Thymus (tissue), 11 donors: Measurements from ENCODE around the gene JAG2. TPM values are rescaled to one million over a fixed set of nuclear protein-coding genes. Genes with fewer than 3 reads are reported as not detected.

Experiments used
- DNase-seq, 9 donors: peaks; one replicate each; pipeline ENCODE4 v3.0.0-alpha.2; 2013; ENCODE audit warnings: low spot score in 9 of 9, low read depth in 6 of 9, missing footprints in 1 of 9
- H3K27ac ChIP-seq, 2 donors: one replicate each; pipeline ENCODE4 v1.5.1; 2013; ENCODE audit warnings: control low read depth in 1 of 2, low read depth in 1 of 2, low read length in 1 of 2, mild to moderate bottlenecking in 1 of 2, moderate library complexity in 1 of 2
- H3K27me3 ChIP-seq, 2 donors: one replicate each; pipeline ENCODE4 v1.5.1; 2013; ENCODE audit warnings: low read length in 1 of 2; ENCODE audit not compliant: control insufficient read depth in 2 of 2, insufficient read depth in 1 of 2
- H3K36me3 ChIP-seq, 2 donors: one replicate each; pipeline ENCODE4 v1.5.1; 2013; ENCODE audit warnings: low read length in 1 of 2, mild to moderate bottlenecking in 1 of 2, moderate library complexity in 1 of 2; ENCODE audit not compliant: control insufficient read depth in 2 of 2, insufficient read depth in 2 of 2
- H3K4me1 ChIP-seq, 2 donors: one replicate each; pipeline ENCODE4 v1.5.1; 2013; ENCODE audit warnings: low read length in 2 of 2; ENCODE audit not compliant: control insufficient read depth in 2 of 2, insufficient read depth in 2 of 2
- H3K4me3 ChIP-seq, 2 donors: one replicate each; pipeline ENCODE4 v1.5.1; 2013; ENCODE audit warnings: low read length in 2 of 2, control low read depth in 1 of 2, mild to moderate bottlenecking in 1 of 2
- H3K9me3 ChIP-seq, 2 donors: one replicate each; pipeline ENCODE4 v1.5.1; 2013; ENCODE audit warnings: low read length in 1 of 2, mild to moderate bottlenecking in 1 of 2; ENCODE audit not compliant: control insufficient read depth in 2 of 2, insufficient read depth in 1 of 2
- WGBS: extraction: QIAGEN DNeasy Blood & Tissue Kit; methylation state at CpG from one replicate; pipeline ENCODE4 v1.1.7; 2013; 5-methylcytosine and 5-hydroxymethylcytosine counted together
- polyA plus RNA-seq: library from polyadenylated mRNA; stranded (reverse); fragments of 200-250 nt; gene quantifications from one replicate; pipeline ENCODE4 v1.2.3, GENCODE V29; 2013
- total RNA-seq: library from RNA; stranded (reverse); fragments of 120-200 nt; gene quantifications from one replicate; pipeline ENCODE4 v1.2.4, GENCODE V29; 2013
- donor health status: healthy.

Gene JAG2
- total and polyA plus RNA-seq, 2 donors = 8.8 to 40.8 TPM

DNA sequence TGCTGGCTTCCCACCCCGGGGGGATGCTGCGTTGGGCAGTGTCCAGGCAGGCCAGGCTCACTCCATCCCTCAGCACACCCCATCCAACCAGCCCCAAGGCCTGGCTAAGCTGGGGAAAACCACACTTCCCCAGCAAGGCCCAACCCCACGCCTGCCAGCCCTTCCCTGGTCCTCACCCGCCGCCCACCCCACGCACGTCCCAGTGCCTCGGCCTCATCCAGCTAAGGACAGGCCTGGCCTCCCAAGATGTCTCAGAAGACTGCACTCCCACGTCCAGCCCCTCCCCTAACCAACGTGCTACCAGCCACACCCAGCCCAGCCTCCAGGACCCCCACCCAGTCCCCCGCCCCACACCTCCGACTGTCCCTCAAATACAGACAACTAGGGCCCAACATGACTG, 9.8 kb downstream of the JAG2 start:
- Histone ChIP-seq H3K4me1 (peaks cover 0 to 2% of the 10 kb centered on the region in 2 donors), H3K36me3 (no peaks in the 10 kb centered on the region), H3K27ac (no peak overlapping the region), H3K9me3 (no peaks in the 10 kb centered on the region), H3K27me3 (peaks cover 0 to 3% of the 10 kb centered on the region in 2 donors), H3K4me3 (no peak overlapping the region)
- WGBS = 93% methylated on average over 12 of the region's 12 CpGs
- no peak for DNase-seq

DNA sequence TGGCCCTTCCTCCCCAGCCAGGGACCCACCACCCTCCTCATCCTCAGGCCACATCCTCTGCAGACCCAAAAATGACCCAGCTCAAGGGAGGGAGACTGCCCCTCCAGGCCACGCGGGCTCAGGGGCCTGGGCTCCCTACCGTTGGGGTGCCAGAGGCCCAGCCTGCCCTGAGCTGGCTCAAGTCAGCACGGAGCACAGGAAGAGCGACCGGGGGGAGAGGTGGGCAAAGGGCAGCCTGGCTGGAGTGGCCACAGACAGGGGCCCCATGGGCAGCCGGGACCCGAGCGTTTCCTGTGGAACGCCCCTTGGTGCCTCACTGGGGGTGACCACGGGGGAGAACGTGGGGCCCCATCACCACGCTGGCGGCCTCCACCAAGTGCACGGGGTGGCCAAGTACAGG, 10.7 kb downstream of the JAG2 start:
- H3K27ac ChIP-seq = no peak overlapping the region
- H3K9me3 ChIP-seq = no peaks in the 10 kb centered on the region
- no peaks in the 10 kb centered on the region for H3K36me3 ChIP-seq
- WGBS = 91% methylated on average over 15 of the region's 15 CpGs
- H3K27me3 ChIP-seq = peaks cover 0 to 3% of the 10 kb centered on the region in 2 donors
- no peak overlapping the region for H3K4me3 ChIP-seq
- DNase-seq = no peak
- H3K4me1 ChIP-seq = peaks cover 0 to 2% of the 10 kb centered on the region in 2 donors

DNA sequence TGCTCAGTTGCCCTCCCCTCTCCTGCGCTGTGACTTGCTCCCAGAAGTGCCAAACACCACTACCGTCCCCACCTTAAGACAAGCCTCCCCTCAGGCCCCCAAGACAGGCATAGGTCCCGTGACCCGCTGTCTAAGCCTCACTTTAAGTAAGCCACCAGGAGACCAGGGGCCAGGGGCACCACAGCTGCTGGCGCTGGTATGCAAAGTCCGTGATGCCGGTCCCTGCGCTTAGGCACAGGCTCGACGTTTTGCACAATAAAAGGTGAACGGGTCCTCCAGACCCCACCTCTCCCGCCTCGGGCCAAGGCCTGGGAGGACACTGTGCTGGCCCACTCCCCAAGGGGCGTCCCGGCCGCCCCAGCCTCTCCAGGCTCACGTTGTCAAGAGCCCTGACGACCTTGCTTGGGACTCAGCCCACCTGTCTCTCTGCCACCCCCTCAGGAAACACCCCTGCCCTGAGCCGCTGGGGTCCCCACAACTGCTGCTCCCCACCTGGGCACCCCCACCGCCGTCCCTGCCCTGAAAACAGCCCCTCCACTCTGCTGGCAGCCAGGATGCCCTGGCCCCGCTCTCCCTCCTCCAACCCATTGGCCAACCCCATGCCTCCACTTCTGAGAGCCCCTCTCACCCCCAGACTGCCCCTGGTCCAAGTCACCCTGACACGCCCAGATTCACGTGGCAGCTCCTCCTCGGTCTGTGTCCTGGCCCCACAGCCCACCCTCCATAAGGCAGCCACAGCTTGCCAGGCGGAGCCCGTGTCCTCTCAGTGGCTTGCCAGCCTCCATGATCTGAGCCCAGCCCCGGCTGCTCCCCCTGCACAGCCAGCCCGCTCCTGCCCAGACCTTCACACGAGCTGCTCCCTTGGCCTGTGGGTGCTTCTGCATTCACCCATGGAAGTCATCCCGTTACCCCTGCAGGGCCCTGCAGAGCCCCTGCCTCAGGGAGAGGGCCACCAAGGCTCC, 11.9 kb downstream of the JAG2 start:
- H3K9me3 ChIP-seq = no peaks in the 10 kb centered on the region
- H3K4me1 ChIP-seq = peaks cover 0 to 2% of the 10 kb centered on the region in 2 donors
- H3K27me3 ChIP-seq = peaks cover 0 to 3% of the 10 kb centered on the region in 2 donors
- no peak for DNase-seq
- no peak overlapping the region for H3K4me3 ChIP-seq
- H3K36me3 ChIP-seq = no peaks in the 10 kb centered on the region
- 90% methylated on average over 31 of the region's 31 CpGs for WGBS
- no peak overlapping the region for H3K27ac ChIP-seq

DNA sequence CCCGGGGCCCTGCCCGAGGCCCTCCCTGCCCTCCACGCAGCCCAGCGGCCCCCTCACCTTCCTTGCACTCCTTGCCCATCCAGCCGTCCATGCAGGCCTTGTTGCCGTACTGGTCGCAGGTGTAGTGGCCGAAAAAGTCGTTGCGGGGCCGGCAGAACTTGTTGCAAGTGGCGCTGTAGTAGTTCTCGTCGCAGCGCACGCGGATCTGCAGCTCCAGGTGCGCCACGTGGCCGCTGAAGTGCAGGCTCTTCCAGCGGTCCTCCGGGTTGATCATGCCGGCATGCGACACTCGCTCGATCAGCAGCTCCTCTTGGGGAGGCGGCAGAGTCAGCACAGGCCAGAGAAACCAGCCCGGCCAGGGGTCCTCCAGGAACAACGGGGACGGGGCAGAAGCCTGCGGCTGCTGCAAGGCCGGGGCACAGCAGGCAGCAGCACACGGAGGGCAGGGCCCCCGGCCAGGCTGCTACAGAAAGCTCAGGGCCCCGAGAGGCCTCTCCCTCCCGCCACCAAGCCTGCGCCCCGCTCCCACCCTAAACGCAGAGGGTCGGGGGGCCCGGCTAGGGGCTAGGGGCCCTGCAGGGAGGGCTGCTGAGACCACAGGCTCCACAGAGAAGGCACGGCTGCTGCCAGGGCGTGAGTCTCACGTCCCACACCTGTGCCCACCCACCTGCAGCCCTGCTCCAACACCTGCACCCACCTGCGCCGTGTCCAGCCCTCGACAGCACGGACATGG, 12.7 kb downstream of the JAG2 start:
- H3K4me3 ChIP-seq = no peak overlapping the region
- no peaks in the 10 kb centered on the region for H3K36me3 ChIP-seq
- DNase-seq = no peak
- peaks cover 0 to 2% of the 10 kb centered on the region in 2 donors for H3K4me1 ChIP-seq
- no peaks in the 10 kb centered on the region for H3K9me3 ChIP-seq
- H3K27me3 ChIP-seq = no peaks in the 10 kb centered on the region
- no peak overlapping the region for H3K27ac ChIP-seq
- 92% methylated on average over 48 of the region's 48 CpGs for WGBS

DNA sequence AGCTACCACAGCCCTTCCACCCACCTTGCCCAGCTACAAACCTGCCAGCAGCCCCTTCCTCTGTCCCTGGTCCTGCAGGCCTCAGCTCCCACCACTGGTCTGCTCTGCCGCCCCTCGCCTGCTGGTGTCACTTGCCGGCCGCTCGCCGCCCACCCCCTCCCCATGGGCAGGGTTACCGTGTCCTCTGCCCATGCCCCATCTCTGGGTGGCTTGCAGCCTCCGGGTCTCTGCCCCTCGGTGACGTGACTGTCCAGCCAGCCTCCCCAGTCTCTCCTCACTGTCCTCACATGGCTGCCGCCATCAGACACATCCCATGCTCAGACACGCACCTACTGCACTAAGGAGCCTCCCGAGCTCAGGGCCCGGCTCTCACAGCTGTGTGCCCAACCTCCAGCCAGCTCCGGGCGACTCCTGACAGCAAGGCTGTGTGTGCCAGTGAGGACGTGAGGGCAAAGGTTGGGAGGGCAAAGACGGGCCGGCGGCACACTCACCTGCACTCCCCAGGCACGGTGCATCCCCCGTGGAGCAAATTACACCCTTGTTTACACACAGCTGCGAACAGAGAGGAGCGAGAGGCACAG, 13.4 kb downstream of the JAG2 start:
- no peak for DNase-seq
- WGBS = 95% methylated on average over 24 of the region's 24 CpGs

DNA sequence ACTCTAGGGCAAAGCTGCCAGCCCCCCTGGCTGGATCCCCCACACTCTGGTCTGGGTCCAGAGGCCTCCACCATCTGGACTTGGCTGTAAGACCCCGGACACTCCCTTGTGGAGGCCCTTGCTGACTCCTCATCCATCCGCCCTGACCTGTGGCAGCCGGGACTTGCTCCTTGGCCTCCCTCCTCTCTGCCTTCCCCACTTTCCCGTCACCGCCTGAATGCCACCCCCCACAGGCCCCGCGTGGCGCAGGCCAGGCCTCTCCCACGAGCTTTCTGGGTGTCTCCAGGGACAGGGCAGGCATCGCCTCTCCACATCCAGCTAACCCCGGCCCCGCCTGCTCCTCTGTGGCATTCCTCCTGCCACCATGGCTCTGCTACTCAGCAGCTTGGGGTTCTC, 14.1 kb downstream of the JAG2 start:
- H3K36me3 ChIP-seq = no peaks in the 10 kb centered on the region
- no peaks in the 10 kb centered on the region for H3K9me3 ChIP-seq
- no peaks in the 10 kb centered on the region for H3K27me3 ChIP-seq
- H3K4me3 ChIP-seq = no peak overlapping the region
- 90% methylated on average over 12 of the region's 12 CpGs for WGBS
- H3K4me1 ChIP-seq = peaks cover 0 to 2% of the 10 kb centered on the region in 2 donors
- H3K27ac ChIP-seq = no peak overlapping the region
- no peak for DNase-seq

More for the DNA sequence above, 13.4 kb downstream of the JAG2 start:
- Histone ChIP-seq H3K36me3 (no peaks in the 10 kb centered on the region), H3K27me3 (no peaks in the 10 kb centered on the region), H3K27ac (no peak overlapping the region), H3K9me3 (no peaks in the 10 kb centered on the region), H3K4me3 (no peak overlapping the region), H3K4me1 (peaks cover 0 to 2% of the 10 kb centered on the region in 2 donors)

DNA sequence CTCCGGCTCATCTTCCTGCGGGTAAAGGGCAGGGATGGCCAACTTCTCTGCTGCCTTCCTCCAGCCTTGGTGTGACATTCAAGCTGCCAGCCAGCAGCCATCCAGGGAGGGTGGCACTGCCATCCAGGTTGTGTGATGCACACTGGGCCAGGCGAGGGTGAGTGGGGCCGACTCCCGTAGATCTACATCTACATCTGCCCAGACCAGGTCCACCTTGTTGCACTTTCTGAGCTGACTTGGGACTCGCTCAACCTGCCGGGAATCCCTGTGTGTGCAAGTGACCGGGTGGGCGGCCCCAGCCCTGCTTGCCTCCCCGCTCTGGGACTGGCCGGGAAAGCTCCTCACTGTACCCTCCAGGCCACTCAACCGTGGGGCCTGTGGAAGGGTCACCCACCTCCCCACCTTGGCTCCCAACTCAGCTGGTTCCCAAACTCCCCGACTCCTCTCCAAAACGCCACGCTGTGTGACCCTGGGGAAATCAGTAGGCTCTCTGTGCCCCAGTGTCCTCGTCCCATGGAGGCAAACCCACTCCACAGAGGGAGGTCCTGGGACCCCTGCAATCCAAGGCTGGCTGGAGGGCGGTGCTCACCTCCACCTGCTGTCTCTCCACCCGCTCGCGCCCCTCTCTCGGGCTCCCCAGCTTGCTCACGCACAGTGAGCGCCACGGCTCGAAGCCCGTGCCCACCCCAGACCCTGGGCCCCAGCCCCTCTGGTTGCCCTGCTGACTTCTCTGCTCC, 14.7 kb downstream of the JAG2 start:
- H3K27me3 ChIP-seq = no peaks in the 10 kb centered on the region
- 91% methylated on average over 26 of the region's 26 CpGs for WGBS
- no peak for DNase-seq

DNA sequence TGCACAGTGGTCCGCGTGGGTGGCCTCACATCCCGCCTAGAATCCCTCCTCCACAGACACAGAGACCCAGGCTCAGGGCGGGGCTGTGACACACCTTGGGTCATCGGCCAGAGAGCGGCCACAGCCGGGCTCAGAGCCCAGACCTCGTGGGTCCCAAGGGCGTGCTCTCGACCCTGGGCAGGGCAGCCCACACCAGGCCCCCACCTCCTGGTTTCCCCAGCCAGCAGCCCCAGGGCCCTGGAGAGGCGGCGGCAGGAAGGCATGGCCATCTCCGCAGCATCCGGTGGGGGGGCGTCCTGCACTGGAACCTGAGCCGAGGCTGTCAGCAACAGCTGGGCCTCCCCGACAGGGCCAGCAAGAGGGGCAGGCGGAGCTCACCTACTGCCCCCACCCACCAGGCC, 15.2 kb downstream of the JAG2 start:
- no peaks in the 10 kb centered on the region for H3K36me3 ChIP-seq
- WGBS = 83% methylated on average over 18 of the region's 18 CpGs
- DNase-seq = no peak
- H3K27ac ChIP-seq = no peak overlapping the region
- no peak overlapping the region for H3K4me3 ChIP-seq
- H3K9me3 ChIP-seq = no peaks in the 10 kb centered on the region
- H3K27me3 ChIP-seq = no peaks in the 10 kb centered on the region
- H3K4me1 ChIP-seq = peaks cover 0 to 2% of the 10 kb centered on the region in 2 donors

More for the DNA sequence above, 14.7 kb downstream of the JAG2 start:
- Histone ChIP-seq H3K27ac (no peak overlapping the region), H3K4me3 (no peak overlapping the region), H3K36me3 (no peaks in the 10 kb centered on the region), H3K9me3 (no peaks in the 10 kb centered on the region), H3K4me1 (peaks cover 0 to 2% of the 10 kb centered on the region in 2 donors)
